ENCODE results near the gene RRP12. TPM values are rescaled to one million over a fixed set of nuclear protein-coding genes. Genes with fewer than 3 reads are reported as not detected.
"Not testable (repeated sequence)": the region's sequence is repeated elsewhere in the genome, so short reads cannot be mapped to it uniquely, and the experiment has no call there.

The RRP12 gene
- total and polyA plus RNA-seq, 7 experiments from 2014 or later: 10.6 to 197 (median 25.1) TPM

GRCh38 chr10:97412891-97413304 is 11.8 kb upstream of the RRP12 start:
- no peak overlapping the region for H3K27ac ChIP-seq (ENCODE audit: low read depth, low read length)
- H3K4me1 ChIP-seq (ENCODE audit: control insufficient read depth in 2 of 2, insufficient read depth in 2 of 2, low read length in 2 of 2): peaks cover 20 to 22% of the 10 kb centered on the region in 2 donors
- Mint-ChIP-seq H3K27ac (peak overlapping the region; percentile 3 to 93 (median 84)), H3K9me3 (no peaks in the 10 kb centered on the region), H3K36me3 (no peaks in the 10 kb centered on the region), H3K27me3 (no peaks in the 10 kb centered on the region), H3K4me3 (peak overlapping the region in 4 of 10 donors; percentile 3 to 70 (median 36)), H3K4me1 (peaks cover 25 to 45% (median 41%) of the 10 kb centered on the region in 7 donors)
- H3K9me3 ChIP-seq (ENCODE audit: control insufficient read depth in 2 of 3, low read length in 3 of 3): no peaks in the 10 kb centered on the region
- CTCF ChIA-PET: interaction anchor here (0.7 kb wide), 1 partner anchor 36 kb away, joined by 3 read pairs; no protein-coding TSS in a partner anchor
- DNase-seq (peak in 1 of 9 donors; percentile 64), ATAC-seq (no peak)
- H3K36me3 ChIP-seq (ENCODE audit: control insufficient read depth in 2 of 3, insufficient read depth in 3 of 3, low read length in 3 of 3): no peaks in the 10 kb centered on the region
- intact Hi-C loops (cut with micrococcal nuclease): no loop called here
- POLR2A ChIA-PET: no interaction called here
- no peak overlapping the region for H3K4me3 ChIP-seq (ENCODE audit: low read length)
- no peaks in the 10 kb centered on the region for H3K27me3 ChIP-seq (ENCODE audit: control insufficient read depth in 2 of 2, insufficient read depth in 2 of 2, low read length in 2 of 2)

GRCh38 chr10:97411406-97411805 is 10.3 kb upstream of the RRP12 start:
- Histone ChIP-seq H3K27me3 (ENCODE audit: control insufficient read depth in 2 of 2, insufficient read depth in 2 of 2, low read length in 2 of 2) (no peaks in the 10 kb centered on the region), H3K27ac (ENCODE audit: low read depth, low read length) (no peak overlapping the region), H3K4me3 (ENCODE audit: low read length) (no peak overlapping the region), H3K9me3 (ENCODE audit: control insufficient read depth in 2 of 3, low read length in 3 of 3) (no peaks in the 10 kb centered on the region), H3K36me3 (ENCODE audit: control insufficient read depth in 2 of 3, insufficient read depth in 3 of 3, low read length in 3 of 3) (no peaks in the 10 kb centered on the region), H3K4me1 (ENCODE audit: control insufficient read depth in 2 of 2, insufficient read depth in 2 of 2, low read length in 2 of 2) (peaks cover 19 to 21% of the 10 kb centered on the region in 2 donors)
- POLR2A ChIA-PET: no interaction called here
- CTCF ChIA-PET: interaction anchor here (0.7 to 2.0 kb wide), 3 partner anchors 8 to 173 kb away, joined by 3 to 9 read pairs (median 4); no protein-coding TSS in a partner anchor
- no peaks in the 10 kb centered on the region for H3K27me3 Mint-ChIP-seq
- H3K27ac Mint-ChIP-seq: no peak overlapping the region
- intact Hi-C loops (cut with micrococcal nuclease): no loop called here
- H3K4me1 Mint-ChIP-seq: peaks cover 17 to 44% (median 36%) of the 10 kb centered on the region in 7 donors
- DNase-seq (no peak), ATAC-seq (no peak)
- no peak overlapping the region for H3K4me3 Mint-ChIP-seq
- no peaks in the 10 kb centered on the region for H3K36me3 Mint-ChIP-seq
- H3K9me3 Mint-ChIP-seq: no peaks in the 10 kb centered on the region

- H3K36me3 ChIP-seq (ENCODE audit: control insufficient read depth in 2 of 3, insufficient read depth in 3 of 3, low read length in 3 of 3): no peaks in the 10 kb centered on the region
- no peaks in the 10 kb centered on the region for H3K27me3 ChIP-seq (ENCODE audit: control insufficient read depth in 2 of 2, insufficient read depth in 2 of 2, low read length in 2 of 2)
- H3K27ac ChIP-seq (ENCODE audit: low read depth, low read length): no peak overlapping the region
- H3K4me1 Mint-ChIP-seq: peaks cover 7 to 19% (median 17%) of the 10 kb centered on the region in 7 donors
- DNase-seq (no peak), ATAC-seq (no peak)
- ChIA-PET CTCF (interaction anchor here (0.6 to 1.8 kb wide), 5 partner anchors 11 to 81 kb away, joined by 3 to 13 read pairs (median 3); no protein-coding TSS in a partner anchor), POLR2A (interaction anchor here (2.3 kb wide), 1 partner anchor 10 kb away, joined by 11 read pairs; no protein-coding TSS in a partner anchor)
- H3K36me3 Mint-ChIP-seq: no peaks in the 10 kb centered on the region
- H3K4me1 ChIP-seq (ENCODE audit: control insufficient read depth in 2 of 2, insufficient read depth in 2 of 2, low read length in 2 of 2): peaks cover 6 to 8% of the 10 kb centered on the region in 2 donors
- no peaks in the 10 kb centered on the region for H3K27me3 Mint-ChIP-seq
- no peaks in the 10 kb centered on the region for H3K9me3 Mint-ChIP-seq
- no peak overlapping the region for H3K4me3 Mint-ChIP-seq
- intact Hi-C loops (cut with micrococcal nuclease): loop anchor here in 1 of 2 donors (10.0 kb wide), 1 partner anchor 824 kb away; the partner anchor contains the start of gene TM9SF3
- H3K9me3 ChIP-seq (ENCODE audit: control insufficient read depth in 2 of 3, low read length in 3 of 3): no peaks in the 10 kb centered on the region
- H3K27ac Mint-ChIP-seq: no peak overlapping the region
- H3K4me3 ChIP-seq (ENCODE audit: low read length): no peak overlapping the region
Measured at GRCh38 chr10:97408496-97408992, 7.4 kb upstream of the RRP12 start.

- H3K4me3 Mint-ChIP-seq: peak overlapping the region in 2 of 10 donors; percentile 30 to 47
- peak overlapping the region in 3 of 9 donors; percentile 32 to 84 (median 54) for H3K27ac Mint-ChIP-seq
- no peak overlapping the region for H3K27ac ChIP-seq (ENCODE audit: low read depth, low read length)
- no peaks in the 10 kb centered on the region for H3K27me3 Mint-ChIP-seq
- POLR2A ChIA-PET: interaction anchor here (0.6 kb wide), 1 partner anchor 16 kb away, joined by 3 read pairs; no protein-coding TSS in a partner anchor
- H3K4me1 ChIP-seq (ENCODE audit: control insufficient read depth in 2 of 2, insufficient read depth in 2 of 2, low read length in 2 of 2): peaks cover 4 to 7% of the 10 kb centered on the region in 2 donors
- H3K27me3 ChIP-seq (ENCODE audit: control insufficient read depth in 2 of 2, insufficient read depth in 2 of 2, low read length in 2 of 2): no peaks in the 10 kb centered on the region
- H3K4me3 ChIP-seq (ENCODE audit: low read length): no peak overlapping the region
- DNase-seq (no peak), ATAC-seq (no peak)
- H3K36me3 ChIP-seq (ENCODE audit: control insufficient read depth in 2 of 3, insufficient read depth in 3 of 3, low read length in 3 of 3): no peaks in the 10 kb centered on the region
- intact Hi-C loops (cut with micrococcal nuclease): loop anchor here (1.0 to 10.0 kb wide), 9 partner anchors 10 to 823 kb away; partner anchors contain the start of genes PGAM1 (in 2 of the 2), EXOSC1 (in 1 of the 2), TM9SF3 (in 1 of the 2) and ZDHHC16 (in 1 of the 2)
- H3K9me3 ChIP-seq (ENCODE audit: control insufficient read depth in 2 of 3, low read length in 3 of 3): no peaks in the 10 kb centered on the region
- no peaks in the 10 kb centered on the region for H3K36me3 Mint-ChIP-seq
- CTCF ChIA-PET: interaction anchor here (0.6 to 1.8 kb wide), 6 partner anchors 12 to 293 kb away, joined by 3 to 13 read pairs (median 4); no protein-coding TSS in a partner anchor
- H3K9me3 Mint-ChIP-seq: no peaks in the 10 kb centered on the region
- peaks cover 3 to 14% (median 13%) of the 10 kb centered on the region in 7 donors for H3K4me1 Mint-ChIP-seq
Measured at GRCh38 chr10:97407952-97408248, 6.8 kb upstream of the RRP12 start.

GRCh38 chr10:97407211-97407951 is 6.2 kb upstream of the RRP12 start:
- H3K27ac Mint-ChIP-seq: peak overlapping the region in 8 of 9 donors; percentile 14 to 84 (median 44)
- H3K4me1 ChIP-seq (ENCODE audit: control insufficient read depth in 2 of 2, insufficient read depth in 2 of 2, low read length in 2 of 2): peaks cover 4 to 7% of the 10 kb centered on the region in 2 donors
- ChIA-PET POLR2A (interaction anchor here (0.6 to 1.2 kb wide), 2 partner anchors 12 to 16 kb away, joined by 3 to 4 read pairs; no protein-coding TSS in a partner anchor), CTCF (interaction anchor here (0.6 to 1.8 kb wide), 8 partner anchors 8 to 294 kb away, joined by 3 to 13 read pairs (median 4); no protein-coding TSS in a partner anchor)
- no peaks in the 10 kb centered on the region for H3K9me3 ChIP-seq (ENCODE audit: control insufficient read depth in 2 of 3, low read length in 3 of 3)
- H3K4me3 ChIP-seq (ENCODE audit: low read length): peak overlapping the region; percentile 40
- ATAC-seq (peak; percentile 96), DNase-seq (peak; percentile 35 to 78 (median 69))
- H3K4me1 Mint-ChIP-seq: peaks cover 0 to 13% (median 9%) of the 10 kb centered on the region in 7 donors
- no peaks in the 10 kb centered on the region for H3K27me3 ChIP-seq (ENCODE audit: control insufficient read depth in 2 of 2, insufficient read depth in 2 of 2, low read length in 2 of 2)
- H3K4me3 Mint-ChIP-seq: peak overlapping the region; percentile 10 to 79 (median 52)
- no peaks in the 10 kb centered on the region for H3K36me3 Mint-ChIP-seq
- H3K27me3 Mint-ChIP-seq: no peaks in the 10 kb centered on the region
- no peaks in the 10 kb centered on the region for H3K36me3 ChIP-seq (ENCODE audit: control insufficient read depth in 2 of 3, insufficient read depth in 3 of 3, low read length in 3 of 3)
- H3K9me3 Mint-ChIP-seq: no peaks in the 10 kb centered on the region
- H3K27ac ChIP-seq (ENCODE audit: low read depth, low read length): peak overlapping the region; percentile 54
- intact Hi-C loops (cut with micrococcal nuclease): loop anchor here (1.0 to 10.0 kb wide), 9 partner anchors 11 to 823 kb away; partner anchors contain the start of genes PGAM1 (in 2 of the 2), EXOSC1 (in 1 of the 2), TM9SF3 (in 1 of the 2) and ZDHHC16 (in 1 of the 2)

GRCh38 chr10:97406483-97406882 is 5.3 kb upstream of the RRP12 start:
- peaks cover 2 to 14% (median 10%) of the 10 kb centered on the region in 7 donors for H3K4me1 Mint-ChIP-seq
- POLR2A ChIA-PET: interaction anchor here (0.9 to 1.2 kb wide), 2 partner anchors 13 to 147 kb away, joined by 3 to 4 read pairs; no protein-coding TSS in a partner anchor
- H3K4me3 Mint-ChIP-seq; H3K27me3 ChIP-seq (ENCODE audit: control insufficient read depth in 2 of 2, insufficient read depth in 2 of 2, low read length in 2 of 2); DNase-seq; H3K36me3 ChIP-seq (ENCODE audit: control insufficient read depth in 2 of 3, insufficient read depth in 3 of 3, low read length in 3 of 3); H3K27me3 Mint-ChIP-seq; ATAC-seq; H3K4me1 ChIP-seq (ENCODE audit: control insufficient read depth in 2 of 2, insufficient read depth in 2 of 2, low read length in 2 of 2); H3K4me3 ChIP-seq (ENCODE audit: low read length); H3K9me3 ChIP-seq (ENCODE audit: control insufficient read depth in 2 of 3, low read length in 3 of 3); H3K9me3 Mint-ChIP-seq; H3K36me3 Mint-ChIP-seq; H3K27ac ChIP-seq (ENCODE audit: low read depth, low read length): not testable (repeated sequence)
- intact Hi-C loops (cut with micrococcal nuclease): loop anchor here in 1 of 2 donors (2.0 to 10.0 kb wide), 2 partner anchors 324 to 822 kb away; partner anchors contain the start of gene TM9SF3
- CTCF ChIA-PET: interaction anchor here (1.0 to 1.6 kb wide), 3 partner anchors 8 to 89 kb away, joined by 3 to 7 read pairs (median 4); no protein-coding TSS in a partner anchor
- peak overlapping the region in 2 of 9 donors; percentile 10 to 52 for H3K27ac Mint-ChIP-seq

All from naive thymus-derived CD4-positive, alpha-beta T cell (primary cell).